K562 (cell line): ENCODE measurements around the gene CBL. TPM values are rescaled to one million over a fixed set of nuclear protein-coding genes. Genes with fewer than 3 reads are reported as not detected.
A peak's percentile ranks its signal among the peaks of the same experiment; 100 is the strongest.

Source experiments
- CREM ChIP-seq: IDR thresholded peaks from 2 replicates; pipeline ENCODE4 v1.6.1; 2014; ENCODE audit warnings: antibody characterized with exemption, low read depth
- CXXC5 ChIP-seq: fragments of 250-450 bp; sonication (Bioruptor Pico); IDR thresholded peaks from 2 replicates; pipeline ENCODE4 v1.8.0; 2022; ENCODE audit warnings: inconsistent platforms, mild to moderate bottlenecking, moderate library complexity
- LARP7 ChIP-seq: fragments of 450-650 bp; IDR thresholded peaks from 2 replicates; pipeline ENCODE4 v1.6.1; 2016
- NONO ChIP-seq, 2 experiments: fragments of 200-400 bp in 1 of 2; fragments of 450-650 bp in 1 of 2; formaldehyde crosslinking in 1 of 2; IDR thresholded peaks; 2 replicates each; pipeline ENCODE4 v1.6.1; 2017; ENCODE audit warnings: low read depth in 2 of 2, mild to moderate bottlenecking in 2 of 2, moderate library complexity in 2 of 2, low read length in 1 of 2
- RBM15 ChIP-seq: fragments of 200-400 bp; formaldehyde crosslinking; IDR thresholded peaks from 2 replicates; pipeline ENCODE4 v1.6.1; 2018; ENCODE audit warnings: mild to moderate bottlenecking, low read length, moderate library complexity; ENCODE audit not compliant: insufficient read depth
- SIN3A ChIP-seq, 2 experiments: fragments of 150-350 bp in 1 of 2; IDR thresholded peaks; 2 replicates each; pipeline ENCODE4 v1.6.1; 2011 to 2016; ENCODE audit warnings: borderline replicate concordance in 2 of 2, low read depth in 2 of 2, low read length in 2 of 2, mild to moderate bottlenecking in 2 of 2, moderate library complexity in 2 of 2; ENCODE audit not compliant: control insufficient read depth in 1 of 2
- TCF3 ChIP-seq: sonication (generic); formaldehyde crosslinking; IDR thresholded peaks from 2 replicates; pipeline ENCODE4 v1.4.0; 2020; ENCODE audit warnings: mild to moderate bottlenecking, missing genetic modification reagents
- ZBTB40 ChIP-seq, 2 experiments: fragments of 450-650 bp in 1 of 2; sonication (generic) in 1 of 2; formaldehyde crosslinking in 1 of 2; IDR thresholded peaks; 2 replicates each; pipeline versions ENCODE4 v1.7.1 to v1.9.0; 2016 to 2022; ENCODE audit warnings: inconsistent platforms in 1 of 2, mild to moderate bottlenecking in 1 of 2, missing genetic modification reagents in 1 of 2
- ZNF354B ChIP-seq: fragments of 250-450 bp; sonication (Bioruptor Pico); IDR thresholded peaks from 2 replicates; pipeline ENCODE4 v1.4.0; 2020
- ZNF592 ChIP-seq: fragments of 450-650 bp; IDR thresholded peaks from 2 replicates; pipeline ENCODE4 v1.6.1; 2017; ENCODE audit warnings: antibody characterized with exemption, mild to moderate bottlenecking
- polyA plus RNA-seq, 8 experiments: library from polyadenylated mRNA; depleted of rRNA in 4 of 8; stranded (reverse) in 5 of 8; unstranded in 3 of 8; fragments of >200 nt; fragmentation: Nextera tagmentation in 2 of 8; fragmentation: Illumina TruSeq in 1 of 8; extraction: Ambion mirVana in 2 of 8; extraction: Trizol in 1 of 8; gene quantifications; 2 replicates each; pipeline versions ENCODE4 v1.2.1 to v1.2.3, GENCODE V29; 2011 to 2014; ENCODE audit warnings: inconsistent platforms in 1 of 8, missing spikeins in 1 of 8
- total RNA-seq, 7 experiments: library from RNA; depleted of rRNA in 6 of 7; stranded (reverse); fragments of >200 nt in 6 of 7; fragmentation: Illumina TruSeq in 2 of 7; extraction: Trizol in 2 of 7; gene quantifications; 2 replicates each; pipeline versions ENCODE4 v1.2.1 to v1.2.3, GENCODE V29; 2011 to 2021; ENCODE audit warnings: low replicate concordance in 1 of 7
- TF ChIP-seq, protein P1 (sequence below): fragments of 250-450 bp; sonication (Bioruptor Pico); IDR thresholded peaks from 2 replicates; pipeline ENCODE4 v1.8.0; 2021; ENCODE audit warnings: mild to moderate bottlenecking, moderate library complexity

The CBL gene
- total and polyA plus RNA-seq, 9 of the 15 experiments (the other 6 are each of a cell fraction or from before 2014, with no cell fraction given): 3.2 to 24.9 (median 9.9) TPM

DNA sequence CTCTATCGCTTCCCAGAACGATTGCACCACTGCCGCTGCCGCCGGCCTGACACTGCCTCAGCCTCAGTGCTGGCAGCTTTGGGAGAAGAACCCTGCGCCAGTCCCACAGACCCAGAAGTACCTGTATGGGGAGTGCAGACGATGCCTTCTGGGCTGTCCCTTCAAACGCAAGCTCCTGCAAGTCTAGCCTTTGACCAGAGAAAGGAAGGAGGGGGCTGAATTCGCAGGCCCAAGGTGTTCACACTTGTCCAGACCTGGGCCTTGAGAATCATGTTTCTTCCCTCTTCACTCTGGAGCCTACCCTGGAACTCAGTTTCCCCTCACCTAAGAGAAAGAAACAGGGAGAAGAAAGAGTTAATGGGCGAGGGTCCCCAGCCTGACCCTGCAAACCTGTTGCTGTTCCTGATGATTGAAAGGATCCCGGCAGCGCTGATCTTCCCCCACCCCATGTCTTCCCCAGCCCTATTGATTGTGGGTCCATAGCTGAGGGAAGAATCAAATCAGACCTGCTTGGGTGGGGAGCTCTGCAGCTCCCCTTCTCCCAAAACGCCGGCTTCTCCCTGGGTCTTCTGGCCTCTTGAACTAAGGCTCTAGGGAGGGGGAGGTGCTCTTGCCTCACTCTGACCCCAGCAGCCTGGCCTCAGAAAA lies 111.6 kb downstream of the CBL start (continued):
- no peak for TF ChIP-seq ZBTB40 (IDR thresholded peaks at IDR 0.05)
- no peak for TF ChIP-seq ZBTB40 (CRISPR knock-in tag; IDR thresholded peaks at IDR 0.05)
- TF ChIP-seq ZNF354B (CRISPR knock-in tag): no peak
- no peak for TF ChIP-seq SIN3A (IDR thresholded peaks at IDR 0.05; ENCODE audit: borderline replicate concordance in 2 of 2, control insufficient read depth in 1 of 2, low read depth in 2 of 2, low read length in 2 of 2)
- TF ChIP-seq CXXC5: 0 out of 2 replicates have a peak, but pooled peaks have one; percentile 2
- TF ChIP-seq NONO (IDR thresholded peaks at IDR 0.05; ENCODE audit: low read depth in 2 of 2, low read length in 1 of 2): no peak
- TF ChIP-seq, protein P1, sequence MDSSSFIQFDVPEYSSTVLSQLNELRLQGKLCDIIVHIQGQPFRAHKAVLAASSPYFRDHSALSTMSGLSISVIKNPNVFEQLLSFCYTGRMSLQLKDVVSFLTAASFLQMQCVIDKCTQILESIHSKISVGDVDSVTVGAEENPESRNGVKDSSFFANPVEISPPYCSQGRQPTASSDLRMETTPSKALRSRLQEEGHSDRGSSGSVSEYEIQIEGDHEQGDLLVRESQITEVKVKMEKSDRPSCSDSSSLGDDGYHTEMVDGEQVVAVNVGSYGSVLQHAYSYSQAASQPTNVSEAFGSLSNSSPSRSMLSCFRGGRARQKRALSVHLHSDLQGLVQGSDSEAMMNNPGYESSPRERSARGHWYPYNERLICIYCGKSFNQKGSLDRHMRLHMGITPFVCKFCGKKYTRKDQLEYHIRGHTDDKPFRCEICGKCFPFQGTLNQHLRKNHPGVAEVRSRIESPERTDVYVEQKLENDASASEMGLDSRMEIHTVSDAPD (CRISPR knock-in tag): no peak
- no peak for TF ChIP-seq RBM15
- no peak for TF ChIP-seq CREM
- TF ChIP-seq TCF3: no peak
- TF ChIP-seq LARP7: no peak
- TF ChIP-seq ZNF592: peak; percentile 24
